ENCODE measurements around the gene LRRC8C.
A peak's percentile ranks its signal among the peaks of the same experiment; 100 is the strongest.

LRRC8C gene

DNA sequence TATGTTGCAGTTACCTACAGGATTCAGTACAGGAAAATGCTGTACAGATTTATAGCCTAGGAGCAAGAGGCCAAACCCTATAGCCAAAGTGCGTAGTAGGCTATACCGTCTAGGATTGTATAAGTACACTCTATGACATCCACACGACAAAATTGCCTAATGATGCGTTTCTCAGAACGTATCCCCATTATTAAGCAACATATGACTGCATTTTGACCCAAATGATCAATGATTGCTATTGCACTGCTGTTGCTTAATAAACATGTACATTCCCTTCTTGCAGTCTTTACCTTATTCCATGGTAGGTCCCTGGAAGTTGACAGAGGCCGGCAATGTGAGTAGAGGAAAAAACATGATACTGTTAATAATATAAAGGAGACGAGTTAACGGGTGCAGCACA lies 33.0 kb downstream of the LRRC8C start:
- H2AK5ac ChIP-seq (ENCODE audit: low read length): no peak overlapping the region
- no CpG with 5 or more reads among the region's 8 CpGs for WGBS (ENCODE audit: extremely low coverage, insufficient coverage, insufficient read length)
- H3K27ac ChIP-seq (ENCODE audit: low read depth, low read length): no peak overlapping the region
- no peak overlapping the region for H3K14ac ChIP-seq (ENCODE audit: low read length)
- no peak overlapping the region for H3K4ac ChIP-seq (ENCODE audit: low read depth, low read length)
- H4K12ac ChIP-seq (ENCODE audit: low read depth, low read length): no peak overlapping the region
- no peak overlapping the region for H4K91ac ChIP-seq (ENCODE audit: low read depth, low read length)
- no peak overlapping the region for H3K4me2 ChIP-seq (ENCODE audit: low read length)
- H3K9me3 ChIP-seq (ENCODE audit: insufficient read depth, low read depth, low read length): no peaks in the 10 kb centered on the region
- H3K23ac ChIP-seq (ENCODE audit: low read length): no peak overlapping the region
- H2AFZ ChIP-seq (ENCODE audit: insufficient read depth, low read length, poor library complexity): no peak overlapping the region
- DNase-seq: no peak
- no peak overlapping the region for H4K8ac ChIP-seq (ENCODE audit: low read depth, low read length)
- H2BK12ac ChIP-seq (ENCODE audit: low read length): no peak overlapping the region
- H3K9ac ChIP-seq (ENCODE audit: low read length): no peak overlapping the region
- no peaks in the 10 kb centered on the region for H3K4me1 ChIP-seq (ENCODE audit: control insufficient read depth in 1 of 2, insufficient read depth in 2 of 2, low read length in 2 of 2)
- no peak overlapping the region for H2BK5ac ChIP-seq (ENCODE audit: low read depth, low read length, poor library complexity)
- H3K36me3 ChIP-seq (ENCODE audit: control insufficient read depth in 1 of 2, insufficient read depth in 2 of 2, low read length in 2 of 2): no peaks in the 10 kb centered on the region
- H2BK120ac ChIP-seq (ENCODE audit: insufficient read depth, low read length, poor library complexity): no peak overlapping the region
- H3K18ac ChIP-seq (ENCODE audit: low read length): no peak overlapping the region
- H3K27me3 ChIP-seq (ENCODE audit: insufficient read depth, low read length): no peaks in the 10 kb centered on the region
- no peaks in the 10 kb centered on the region for H3K79me1 ChIP-seq (ENCODE audit: low read length)
- no peaks in the 10 kb centered on the region for H3K79me2 ChIP-seq (ENCODE audit: control insufficient read depth, insufficient read depth, low read length, poor library complexity)
- no peak overlapping the region for H3K4me3 ChIP-seq (ENCODE audit: low read depth, low read length)

- WGBS (ENCODE audit: extremely low coverage, insufficient coverage, insufficient read length): no CpG with 5 or more reads among the region's 1 CpG
- no peak overlapping the region for H2BK12ac ChIP-seq (ENCODE audit: low read length)
- H3K4me2 ChIP-seq (ENCODE audit: low read length): no peak overlapping the region
- no peak overlapping the region for H2AFZ ChIP-seq (ENCODE audit: insufficient read depth, low read length, poor library complexity)
- no peaks in the 10 kb centered on the region for H3K27me3 ChIP-seq (ENCODE audit: insufficient read depth, low read length)
- no peak overlapping the region for H3K14ac ChIP-seq (ENCODE audit: low read length)
- H4K8ac ChIP-seq (ENCODE audit: low read depth, low read length): no peak overlapping the region
- H2BK120ac ChIP-seq (ENCODE audit: insufficient read depth, low read length, poor library complexity): no peak overlapping the region
- H3K4me1 ChIP-seq (ENCODE audit: control insufficient read depth in 1 of 2, insufficient read depth in 2 of 2, low read length in 2 of 2): no peaks in the 10 kb centered on the region
- H4K91ac ChIP-seq (ENCODE audit: low read depth, low read length): no peak overlapping the region
- no peak overlapping the region for H2BK5ac ChIP-seq (ENCODE audit: low read depth, low read length, poor library complexity)
- no peak overlapping the region for H3K4me3 ChIP-seq (ENCODE audit: low read depth, low read length)
- no peaks in the 10 kb centered on the region for H3K79me2 ChIP-seq (ENCODE audit: control insufficient read depth, insufficient read depth, low read length, poor library complexity)
- no peaks in the 10 kb centered on the region for H3K79me1 ChIP-seq (ENCODE audit: low read length)
- H3K9ac ChIP-seq (ENCODE audit: low read length): no peak overlapping the region
- H4K12ac ChIP-seq (ENCODE audit: low read depth, low read length): no peak overlapping the region
- no peaks in the 10 kb centered on the region for H3K9me3 ChIP-seq (ENCODE audit: insufficient read depth, low read depth, low read length)
- no peak overlapping the region for H3K18ac ChIP-seq (ENCODE audit: low read length)
- H3K4ac ChIP-seq (ENCODE audit: low read depth, low read length): no peak overlapping the region
- H3K27ac ChIP-seq (ENCODE audit: low read depth, low read length): no peak overlapping the region
- peak in 1 of 2 donors; percentile 38 for DNase-seq
- no peak overlapping the region for H3K23ac ChIP-seq (ENCODE audit: low read length)
- H3K36me3 ChIP-seq (ENCODE audit: control insufficient read depth in 1 of 2, insufficient read depth in 2 of 2, low read length in 2 of 2): no peaks in the 10 kb centered on the region
- no peak overlapping the region for H2AK5ac ChIP-seq (ENCODE audit: low read length)
Measured at GRCh38 chr1:89666640-89667039, 33.7 kb downstream of the LRRC8C start.

DNA sequence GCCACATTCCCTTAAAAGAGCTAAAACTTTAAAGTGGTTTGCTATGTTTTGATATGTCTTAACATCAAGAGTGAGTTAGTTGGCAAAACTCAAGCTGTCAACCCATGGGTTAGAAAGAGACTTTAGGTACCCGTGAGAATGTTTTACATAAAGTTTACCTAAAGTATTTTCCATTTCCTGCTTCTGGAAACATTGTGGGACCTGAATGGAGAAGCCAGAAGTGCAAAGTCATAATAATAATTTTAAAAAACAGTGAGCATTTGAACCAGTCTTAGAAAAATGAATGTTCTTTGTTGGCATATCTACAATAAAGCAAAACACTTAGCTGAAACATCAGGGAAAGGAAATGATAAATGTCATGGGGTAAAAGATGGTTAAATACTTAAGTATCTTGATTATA lies 34.8 kb downstream of the LRRC8C start:
- Histone ChIP-seq H3K79me1 (ENCODE audit: low read length) (no peaks in the 10 kb centered on the region), H3K4ac (ENCODE audit: low read depth, low read length) (no peak overlapping the region), H3K18ac (ENCODE audit: low read length) (no peak overlapping the region), H2BK5ac (ENCODE audit: low read depth, low read length, poor library complexity) (no peak overlapping the region), H2BK12ac (ENCODE audit: low read length) (no peak overlapping the region), H4K8ac (ENCODE audit: low read depth, low read length) (no peak overlapping the region), H4K91ac (ENCODE audit: low read depth, low read length) (no peak overlapping the region), H2BK120ac (ENCODE audit: insufficient read depth, low read length, poor library complexity) (no peak overlapping the region), H3K23ac (ENCODE audit: low read length) (no peak overlapping the region), H3K4me1 (ENCODE audit: control insufficient read depth in 1 of 2, insufficient read depth in 2 of 2, low read length in 2 of 2) (no peaks in the 10 kb centered on the region), H3K4me2 (ENCODE audit: low read length) (no peak overlapping the region), H3K4me3 (ENCODE audit: low read depth, low read length) (no peak overlapping the region), H3K27me3 (ENCODE audit: insufficient read depth, low read length) (no peaks in the 10 kb centered on the region), H3K9me3 (ENCODE audit: insufficient read depth, low read depth, low read length) (no peaks in the 10 kb centered on the region), H3K9ac (ENCODE audit: low read length) (no peak overlapping the region), H3K27ac (ENCODE audit: low read depth, low read length) (no peak overlapping the region), H3K79me2 (ENCODE audit: control insufficient read depth, insufficient read depth, low read length, poor library complexity) (no peaks in the 10 kb centered on the region), H3K14ac (ENCODE audit: low read length) (no peak overlapping the region), H4K12ac (ENCODE audit: low read depth, low read length) (no peak overlapping the region), H3K36me3 (ENCODE audit: control insufficient read depth in 1 of 2, insufficient read depth in 2 of 2, low read length in 2 of 2) (no peaks in the 10 kb centered on the region), H2AK5ac (ENCODE audit: low read length) (no peak overlapping the region), H2AFZ (ENCODE audit: insufficient read depth, low read length, poor library complexity) (no peak overlapping the region)
- WGBS (ENCODE audit: extremely low coverage, insufficient coverage, insufficient read length): no CpG with 5 or more reads among the region's 1 CpG
- DNase-seq: no peak

DNA sequence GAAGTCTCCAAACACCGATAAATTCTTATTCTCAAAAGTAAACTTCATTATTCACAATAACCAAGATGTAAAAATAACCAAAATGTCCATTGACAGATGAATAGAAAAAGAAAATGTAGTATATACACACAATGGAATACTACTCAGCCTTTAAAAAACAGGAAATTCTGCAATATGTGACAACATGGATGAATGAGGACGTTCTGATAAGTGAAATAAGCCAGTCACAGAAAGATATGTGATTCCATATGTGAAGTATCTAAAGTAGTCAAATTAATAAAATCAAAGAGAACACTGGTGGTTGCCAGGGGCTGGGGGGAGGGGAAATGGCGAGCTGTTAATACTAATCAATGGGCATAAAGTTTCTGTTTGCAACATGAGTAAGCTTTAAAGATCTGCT lies 36.0 kb downstream of the LRRC8C start:
- H3K9ac ChIP-seq (ENCODE audit: low read length): no peak overlapping the region
- H4K91ac ChIP-seq (ENCODE audit: low read depth, low read length): no peak overlapping the region
- H2AFZ ChIP-seq (ENCODE audit: insufficient read depth, low read length, poor library complexity): no peak overlapping the region
- H2AK5ac ChIP-seq (ENCODE audit: low read length): no peak overlapping the region
- no peak overlapping the region for H3K14ac ChIP-seq (ENCODE audit: low read length)
- H3K18ac ChIP-seq (ENCODE audit: low read length): no peak overlapping the region
- no peaks in the 10 kb centered on the region for H3K36me3 ChIP-seq (ENCODE audit: control insufficient read depth in 1 of 2, insufficient read depth in 2 of 2, low read length in 2 of 2)
- no peak overlapping the region for H2BK12ac ChIP-seq (ENCODE audit: low read length)
- no peak overlapping the region for H3K4me3 ChIP-seq (ENCODE audit: low read depth, low read length)
- no CpG with 5 or more reads among the region's 3 CpGs for WGBS (ENCODE audit: extremely low coverage, insufficient coverage, insufficient read length)
- no peaks in the 10 kb centered on the region for H3K9me3 ChIP-seq (ENCODE audit: insufficient read depth, low read depth, low read length)
- no peak for DNase-seq
- no peak overlapping the region for H4K12ac ChIP-seq (ENCODE audit: low read depth, low read length)
- H2BK120ac ChIP-seq (ENCODE audit: insufficient read depth, low read length, poor library complexity): no peak overlapping the region
- no peaks in the 10 kb centered on the region for H3K79me2 ChIP-seq (ENCODE audit: control insufficient read depth, insufficient read depth, low read length, poor library complexity)
- no peak overlapping the region for H3K27ac ChIP-seq (ENCODE audit: low read depth, low read length)
- H3K4me1 ChIP-seq (ENCODE audit: control insufficient read depth in 1 of 2, insufficient read depth in 2 of 2, low read length in 2 of 2): no peaks in the 10 kb centered on the region
- no peak overlapping the region for H3K23ac ChIP-seq (ENCODE audit: low read length)
- H4K8ac ChIP-seq (ENCODE audit: low read depth, low read length): no peak overlapping the region
- no peak overlapping the region for H2BK5ac ChIP-seq (ENCODE audit: low read depth, low read length, poor library complexity)
- H3K79me1 ChIP-seq (ENCODE audit: low read length): no peaks in the 10 kb centered on the region
- H3K4ac ChIP-seq (ENCODE audit: low read depth, low read length): no peak overlapping the region
- no peaks in the 10 kb centered on the region for H3K27me3 ChIP-seq (ENCODE audit: insufficient read depth, low read length)
- H3K4me2 ChIP-seq (ENCODE audit: low read length): no peak overlapping the region
